Stomach (tissue), 9 donors: ENCODE results near the gene TRIO. TPM values are rescaled to one million over a fixed set of nuclear protein-coding genes. Genes with fewer than 3 reads are reported as not detected.

ENCODE experiments used
- DNase-seq, 2 donors: peaks; one replicate each; pipeline versions ENCODE4 v3.0.0 to v3.0.0-alpha.2; 2013 to 2019
- H3K27ac ChIP-seq, 5 donors: fragments of 200-600 bp in 4 of 5; sonication (generic) in 4 of 5; one replicate each; pipeline ENCODE4 v1.5.1; 2013 to 2019; ENCODE audit warnings: mild to moderate bottlenecking in 1 of 5, moderate library complexity in 1 of 5
- H3K27me3 ChIP-seq, 3 donors: fragments of 200-600 bp; sonication (generic); one replicate each; pipeline ENCODE4 v1.5.1; 2017 to 2019; ENCODE audit warnings: mixed run types in 1 of 3
- H3K36me3 ChIP-seq, 4 donors: fragments of 200-600 bp; sonication (generic); 1 replicate in 3 of 4; 2 replicates in 1 of 4; pipeline ENCODE4 v1.5.1; 2016 to 2019
- H3K4me1 ChIP-seq, 4 donors: fragments of 200-600 bp; sonication (generic); one replicate each; pipeline ENCODE4 v1.5.1; 2016 to 2019
- H3K4me3 ChIP-seq, 4 donors: fragments of 200-600 bp; sonication (generic) in 3 of 4; one replicate each; pipeline ENCODE4 v1.5.1; 2016 to 2019; ENCODE audit warnings: mild to moderate bottlenecking in 1 of 4
- H3K9me3 ChIP-seq, 4 donors: fragments of 200-600 bp; sonication (generic); one replicate each; pipeline ENCODE4 v1.5.1; 2016 to 2019
- EP300 ChIP-seq: sonication (generic); formaldehyde crosslinking; IDR thresholded peaks from one replicate; pipeline ENCODE4 v1.6.1; 2017; ENCODE audit warnings: antibody characterized with exemption
- POLR2A ChIP-seq, 4 donors: fragments of 450-650 bp; IDR thresholded peaks; one replicate each; pipeline ENCODE4 v1.6.1; 2016; ENCODE audit warnings: antibody characterized with exemption in 4 of 4, control low read depth in 2 of 4, mild to moderate bottlenecking in 1 of 4, moderate library complexity in 1 of 4
- POLR2AphosphoS5 ChIP-seq, 3 donors: sonication (generic); formaldehyde crosslinking; IDR thresholded peaks; one replicate each; pipeline ENCODE4 v1.6.1; 2016; ENCODE audit warnings: antibody characterized with exemption in 3 of 3
- WGBS, 5 donors: extraction: QIAGEN DNeasy Blood & Tissue Kit in 3 of 5; methylation state at CpG; one replicate each; pipeline versions ENCODE4 v1.1.5 to v1.1.7; 2013 to 2018; 5-methylcytosine and 5-hydroxymethylcytosine counted together
- intact Hi-C: fragments of 100-400 bp; cut with DNase I; formaldehyde crosslinking; loops from one replicate; pipeline ENCODE4 v1.15.1; 2023; ENCODE audit warnings: low total_unique reads
- polyA plus RNA-seq, 3 donors: library from polyadenylated mRNA; stranded (reverse); fragments of 200-250 nt; gene quantifications; one replicate each; pipeline ENCODE4 v1.2.3, GENCODE V29; 2013
- total RNA-seq, 5 donors: library from RNA; depleted of rRNA; stranded (reverse); fragments of >200 nt; gene quantifications; one replicate each; pipeline versions ENCODE4 v1.1.0 to v1.2.3, GENCODE V29; 2014 to 2016
- TF ChIP-seq, protein P1 (sequence below), 7 experiments: fragments of 450-650 bp in 4 of 7; fragments of 200-600 bp in 3 of 7; sonication (generic) in 3 of 7; IDR thresholded peaks; one replicate each; pipeline ENCODE4 v1.5.1; 2016 to 2019; ENCODE audit warnings: antibody characterized with exemption in 7 of 7, control low read depth in 2 of 7, mild to moderate bottlenecking in 1 of 7
- donor health status: healthy with polysubstance abuse.
- donor health status: Bipolar disorder and iron deficiency.
- donor health status: healthy.

TRIO gene
- total and polyA plus RNA-seq, 8 donors, result 9.9 to 558 (median 127) TPM

- peaks cover 26 to 74% (median 49%) of the 10 kb centered on the region in 4 donors for H3K4me1 ChIP-seq
- TF ChIP-seq POLR2A (IDR thresholded peaks at IDR 0.05), result no peak
- no peak for TF ChIP-seq EP300
- no peak for TF ChIP-seq POLR2AphosphoS5 (IDR thresholded peaks at IDR 0.05)
- TF ChIP-seq, protein P1, sequence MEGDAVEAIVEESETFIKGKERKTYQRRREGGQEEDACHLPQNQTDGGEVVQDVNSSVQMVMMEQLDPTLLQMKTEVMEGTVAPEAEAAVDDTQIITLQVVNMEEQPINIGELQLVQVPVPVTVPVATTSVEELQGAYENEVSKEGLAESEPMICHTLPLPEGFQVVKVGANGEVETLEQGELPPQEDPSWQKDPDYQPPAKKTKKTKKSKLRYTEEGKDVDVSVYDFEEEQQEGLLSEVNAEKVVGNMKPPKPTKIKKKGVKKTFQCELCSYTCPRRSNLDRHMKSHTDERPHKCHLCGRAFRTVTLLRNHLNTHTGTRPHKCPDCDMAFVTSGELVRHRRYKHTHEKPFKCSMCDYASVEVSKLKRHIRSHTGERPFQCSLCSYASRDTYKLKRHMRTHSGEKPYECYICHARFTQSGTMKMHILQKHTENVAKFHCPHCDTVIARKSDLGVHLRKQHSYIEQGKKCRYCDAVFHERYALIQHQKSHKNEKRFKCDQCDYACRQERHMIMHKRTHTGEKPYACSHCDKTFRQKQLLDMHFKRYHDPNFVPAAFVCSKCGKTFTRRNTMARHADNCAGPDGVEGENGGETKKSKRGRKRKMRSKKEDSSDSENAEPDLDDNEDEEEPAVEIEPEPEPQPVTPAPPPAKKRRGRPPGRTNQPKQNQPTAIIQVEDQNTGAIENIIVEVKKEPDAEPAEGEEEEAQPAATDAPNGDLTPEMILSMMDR (IDR thresholded peaks at IDR 0.05), result no peak
- H3K27me3 ChIP-seq, result no peaks in the 10 kb centered on the region
- 81 to 94% (median 85%) methylated on average over 4 of the region's 4 CpGs for WGBS, 5 donors
- intact Hi-C loops, result loop anchor here (10.0 kb wide), 1 partner anchor 111 kb away; no protein-coding TSS in a partner anchor
- no peak for DNase-seq
- no peaks in the 10 kb centered on the region for H3K9me3 ChIP-seq
- H3K27ac ChIP-seq, result peak overlapping the region in 3 of 5 donors; percentile 14 to 70 (median 69)
- peaks cover 0 to 4% (median 0%) of the 10 kb centered on the region in 4 donors for H3K36me3 ChIP-seq
- H3K4me3 ChIP-seq, result no peak overlapping the region
Measured at GRCh38 chr5:14266171-14266570, 123.0 kb downstream of the TRIO start.

GRCh38 chr5:14266686-14267085, 123.5 kb downstream of the TRIO start:
- Histone ChIP-seq H3K27me3 (no peaks in the 10 kb centered on the region), H3K9me3 (no peaks in the 10 kb centered on the region), H3K4me1 (peaks cover 24 to 74% (median 51%) of the 10 kb centered on the region in 4 donors), H3K4me3 (no peak overlapping the region), H3K27ac (peak overlapping the region in 2 of 5 donors; percentile 29 to 70), H3K36me3 (peaks cover 0 to 8% (median 0%) of the 10 kb centered on the region in 4 donors)
- no peak for DNase-seq
- TF ChIP-seq POLR2A (IDR thresholded peaks at IDR 0.05), result no peak
- no peak for TF ChIP-seq EP300
- no peak for TF ChIP-seq POLR2AphosphoS5 (IDR thresholded peaks at IDR 0.05)
- TF ChIP-seq, protein P1 (IDR thresholded peaks at IDR 0.05), result no peak
- intact Hi-C loops, result loop anchor here (10.0 kb wide), 1 partner anchor 112 kb away; no protein-coding TSS in a partner anchor
- 34 to 58% (median 36%) methylated on average over 3 of the region's 3 CpGs for WGBS, 5 donors

DNA sequence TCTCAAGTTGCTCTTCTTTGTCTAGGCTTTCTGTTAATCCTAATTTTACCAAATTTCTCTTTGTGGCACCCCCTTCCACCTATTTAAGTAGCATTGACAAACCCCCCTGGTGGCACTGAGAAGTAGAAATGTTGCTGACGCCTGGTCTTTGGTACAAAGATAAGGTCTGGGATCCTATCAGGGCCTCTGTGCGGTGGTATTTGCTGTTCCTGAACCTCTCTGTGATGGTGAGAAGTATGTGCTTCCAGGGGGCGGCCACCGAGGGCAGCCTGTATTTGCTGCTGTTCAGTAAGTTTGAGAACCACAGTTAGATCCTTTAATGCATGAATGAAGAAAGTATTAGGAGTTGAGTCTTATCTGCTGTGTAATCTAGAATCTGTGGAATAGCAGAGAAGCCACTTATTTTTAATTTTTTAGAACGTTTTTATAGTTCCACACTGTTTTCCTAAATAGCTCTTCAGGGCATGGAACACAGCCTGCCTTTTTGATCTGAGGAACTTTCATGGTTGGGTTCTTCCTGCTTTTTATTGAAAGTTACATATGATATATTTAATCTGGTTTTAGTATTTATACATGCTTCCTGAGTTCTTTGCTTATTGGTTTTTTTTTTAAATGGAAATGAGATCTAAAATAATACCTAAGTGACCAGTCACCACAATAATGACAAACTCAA, 124.2 kb downstream of the TRIO start:
- DNase-seq, result no peak
- peaks cover 29 to 78% (median 55%) of the 10 kb centered on the region in 4 donors for H3K4me1 ChIP-seq
- 31 to 60% (median 41%) methylated on average over 5 of the region's 5 CpGs for WGBS, 5 donors
- H3K4me3 ChIP-seq, result no peak overlapping the region
- H3K27me3 ChIP-seq, result no peaks in the 10 kb centered on the region
- peak overlapping the region in 3 of 5 donors; percentile 15 to 71 (median 70) for H3K27ac ChIP-seq
- peaks cover 0 to 8% (median 0%) of the 10 kb centered on the region in 4 donors for H3K36me3 ChIP-seq
- TF ChIP-seq, protein P1 (IDR thresholded peaks at IDR 0.05), result no peak
- TF ChIP-seq EP300, result no peak
- no peak for TF ChIP-seq POLR2AphosphoS5 (IDR thresholded peaks at IDR 0.05)
- no peak for TF ChIP-seq POLR2A (IDR thresholded peaks at IDR 0.05)
- intact Hi-C loops, result loop anchor here (10.0 kb wide), 1 partner anchor 113 kb away; no protein-coding TSS in a partner anchor
- H3K9me3 ChIP-seq, result no peaks in the 10 kb centered on the region

GRCh38 chr5:14267991-14268708, 125.0 kb downstream of the TRIO start:
- intact Hi-C loops, result loop anchor here (10.0 kb wide), 1 partner anchor 113 kb away; no protein-coding TSS in a partner anchor
- peaks cover 0 to 8% (median 0%) of the 10 kb centered on the region in 4 donors for H3K36me3 ChIP-seq
- no peak for DNase-seq
- H3K27ac ChIP-seq, result peak overlapping the region in 4 of 5 donors; percentile 52 to 71 (median 70)
- TF ChIP-seq, protein P1 (IDR thresholded peaks at IDR 0.05), result no peak
- TF ChIP-seq POLR2AphosphoS5 (IDR thresholded peaks at IDR 0.05) (peak in 1 of 3 donors; percentile 60), POLR2A (IDR thresholded peaks at IDR 0.05) (no peak), EP300 (no peak)
- H3K9me3 ChIP-seq, result no peaks in the 10 kb centered on the region
- peaks cover 29 to 77% (median 55%) of the 10 kb centered on the region in 4 donors for H3K4me1 ChIP-seq
- no peak overlapping the region for H3K4me3 ChIP-seq
- WGBS, 5 donors, result 68 to 85% (median 83%) methylated on average over 6 of the region's 6 CpGs
- no peaks in the 10 kb centered on the region for H3K27me3 ChIP-seq
